ENCODE data around the gene SPAG5. TPM values are rescaled to one million over a fixed set of nuclear protein-coding genes. Genes with fewer than 3 reads are reported as not detected.
A peak's percentile ranks its signal among the peaks of the same experiment; 100 is the strongest.

The SPAG5 gene
- total and polyA plus RNA-seq, 2 experiments from 2014 or later, result 27.0 to 52.7 TPM

- peak in 1 of 2 donors; percentile 84 for DNase-seq (ENCODE audit: low read depth in 1 of 2, low spot score in 1 of 2)
- H3K4me1 ChIP-seq (ENCODE audit: low read depth), result no peaks in the 10 kb centered on the region
- H3K27ac ChIP-seq, result peak overlapping the region; percentile 27
Measured at GRCh38 chr17:28599311-28600184, 723 bp upstream of the SPAG5 start.

GRCh38 chr17:28598389-28598788 lies 436 bp downstream of the SPAG5 start:
- no peaks in the 10 kb centered on the region for H3K27me3 ChIP-seq
- TF ChIP-seq, protein P1, sequence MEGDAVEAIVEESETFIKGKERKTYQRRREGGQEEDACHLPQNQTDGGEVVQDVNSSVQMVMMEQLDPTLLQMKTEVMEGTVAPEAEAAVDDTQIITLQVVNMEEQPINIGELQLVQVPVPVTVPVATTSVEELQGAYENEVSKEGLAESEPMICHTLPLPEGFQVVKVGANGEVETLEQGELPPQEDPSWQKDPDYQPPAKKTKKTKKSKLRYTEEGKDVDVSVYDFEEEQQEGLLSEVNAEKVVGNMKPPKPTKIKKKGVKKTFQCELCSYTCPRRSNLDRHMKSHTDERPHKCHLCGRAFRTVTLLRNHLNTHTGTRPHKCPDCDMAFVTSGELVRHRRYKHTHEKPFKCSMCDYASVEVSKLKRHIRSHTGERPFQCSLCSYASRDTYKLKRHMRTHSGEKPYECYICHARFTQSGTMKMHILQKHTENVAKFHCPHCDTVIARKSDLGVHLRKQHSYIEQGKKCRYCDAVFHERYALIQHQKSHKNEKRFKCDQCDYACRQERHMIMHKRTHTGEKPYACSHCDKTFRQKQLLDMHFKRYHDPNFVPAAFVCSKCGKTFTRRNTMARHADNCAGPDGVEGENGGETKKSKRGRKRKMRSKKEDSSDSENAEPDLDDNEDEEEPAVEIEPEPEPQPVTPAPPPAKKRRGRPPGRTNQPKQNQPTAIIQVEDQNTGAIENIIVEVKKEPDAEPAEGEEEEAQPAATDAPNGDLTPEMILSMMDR (IDR thresholded peaks at IDR 0.05; ENCODE audit: low read depth, low read length), result no peak
- no peaks in the 10 kb centered on the region for H3K4me1 ChIP-seq (ENCODE audit: low read depth)
- H3K36me3 ChIP-seq, result no peaks in the 10 kb centered on the region
- peak overlapping the region; percentile 46 for H3K4me3 ChIP-seq
- H3K27ac ChIP-seq, result no peak overlapping the region
- no peak for DNase-seq (ENCODE audit: low read depth in 1 of 2, low spot score in 1 of 2)
- no peaks in the 10 kb centered on the region for H3K9me3 ChIP-seq (ENCODE audit: low read depth)

More at GRCh38 chr17:28599311-28600184, 723 bp upstream of the SPAG5 start:
- Histone ChIP-seq H3K36me3 (no peaks in the 10 kb centered on the region), H3K9me3 (ENCODE audit: low read depth) (no peaks in the 10 kb centered on the region), H3K27me3 (no peaks in the 10 kb centered on the region), H3K4me3 (peak overlapping the region; percentile 46)
- TF ChIP-seq, protein P1 (IDR thresholded peaks at IDR 0.05; ENCODE audit: low read depth, low read length), result no peak

- H3K36me3 ChIP-seq, result no peaks in the 10 kb centered on the region
- no peak overlapping the region for H3K27ac ChIP-seq
- H3K4me3 ChIP-seq, result peak overlapping the region; percentile 46
- no peaks in the 10 kb centered on the region for H3K9me3 ChIP-seq (ENCODE audit: low read depth)
- TF ChIP-seq, protein P1 (IDR thresholded peaks at IDR 0.05; ENCODE audit: low read depth, low read length), result no peak
- no peak for DNase-seq (ENCODE audit: low read depth in 1 of 2, low spot score in 1 of 2)
- H3K4me1 ChIP-seq (ENCODE audit: low read depth), result no peaks in the 10 kb centered on the region
- H3K27me3 ChIP-seq, result no peaks in the 10 kb centered on the region
Measured at GRCh38 chr17:28597606-28598383, 1.0 kb downstream of the SPAG5 start.

GRCh38 chr17:28592260-28592659 lies 6.6 kb downstream of the SPAG5 start:
- peaks cover 29% of the 10 kb centered on the region for H3K36me3 ChIP-seq
- H3K27ac ChIP-seq, result no peak overlapping the region
- TF ChIP-seq, protein P1 (IDR thresholded peaks at IDR 0.05; ENCODE audit: low read depth, low read length), result no peak
- H3K9me3 ChIP-seq (ENCODE audit: low read depth), result no peaks in the 10 kb centered on the region
- H3K4me3 ChIP-seq, result no peak overlapping the region
- H3K27me3 ChIP-seq, result no peaks in the 10 kb centered on the region
- DNase-seq (ENCODE audit: low read depth in 1 of 2, low spot score in 1 of 2), result no peak
- no peaks in the 10 kb centered on the region for H3K4me1 ChIP-seq (ENCODE audit: low read depth)

DNA sequence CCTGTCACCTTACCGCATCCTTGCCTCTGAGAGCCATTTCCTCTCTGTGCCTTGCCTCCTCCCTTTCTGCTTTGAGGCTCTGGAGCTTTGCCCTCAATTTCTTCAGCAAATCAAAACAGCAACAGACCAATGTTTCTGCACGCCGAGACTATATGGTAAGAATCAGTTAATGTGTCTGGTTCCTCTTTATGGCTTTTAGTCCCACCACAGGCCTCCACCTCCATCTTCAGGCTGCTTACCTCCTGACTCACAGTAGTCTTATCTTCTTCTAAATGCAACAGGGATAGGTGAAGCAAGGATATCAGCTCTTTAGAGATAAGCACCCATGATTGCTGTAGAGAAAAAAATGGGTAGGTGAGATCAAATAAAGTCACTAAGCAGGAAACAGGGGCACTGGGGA lies 13.0 kb downstream of the SPAG5 start:
- Histone ChIP-seq H3K4me1 (ENCODE audit: low read depth) (no peaks in the 10 kb centered on the region), H3K27me3 (no peaks in the 10 kb centered on the region), H3K9me3 (ENCODE audit: low read depth) (no peaks in the 10 kb centered on the region), H3K4me3 (no peak overlapping the region), H3K36me3 (peaks cover 52% of the 10 kb centered on the region), H3K27ac (no peak overlapping the region)
- TF ChIP-seq, protein P1 (IDR thresholded peaks at IDR 0.05; ENCODE audit: low read depth, low read length), result no peak
- DNase-seq (ENCODE audit: low read depth in 1 of 2, low spot score in 1 of 2), result no peak
